GM12873 (cell line): ENCODE results near the gene MS4A4E.

Experiments
- CTCF ChIP-seq: IDR thresholded peaks from 2 replicates; pipeline ENCODE4 v1.5.1; 2012; ENCODE audit warnings: low read depth, mild to moderate bottlenecking, moderate library complexity, low read length, control low read depth; ENCODE audit not compliant: insufficient read depth; ENCODE audit errors: missing control alignments

Gene MS4A4E

GRCh38 chr11:60165538-60165937 lies 77.4 kb downstream of the MS4A4E start:
- TF ChIP-seq CTCF: no peak

GRCh38 chr11:60164550-60165075 lies 78.3 kb downstream of the MS4A4E start:
- no peak for TF ChIP-seq CTCF

DNA sequence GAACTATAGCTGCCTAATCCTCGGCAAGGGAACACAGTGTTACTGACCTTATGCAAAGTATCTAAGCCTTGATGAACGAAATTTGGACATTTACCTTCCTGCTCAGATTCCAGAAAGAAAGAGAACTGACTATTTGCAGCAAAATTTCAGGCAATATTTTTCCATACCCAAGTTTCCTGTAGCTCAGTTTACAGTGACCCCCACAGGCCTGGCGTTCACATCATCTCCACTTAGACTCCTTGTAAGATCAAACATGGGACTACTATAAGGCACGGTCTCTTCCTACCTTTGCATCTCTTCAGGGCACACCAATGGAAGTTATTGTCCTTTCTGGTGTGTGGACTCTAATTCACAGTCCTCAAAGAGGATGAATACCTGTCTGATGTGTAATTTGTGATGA lies 81.2 kb downstream of the MS4A4E start:
- no peak for TF ChIP-seq CTCF

DNA sequence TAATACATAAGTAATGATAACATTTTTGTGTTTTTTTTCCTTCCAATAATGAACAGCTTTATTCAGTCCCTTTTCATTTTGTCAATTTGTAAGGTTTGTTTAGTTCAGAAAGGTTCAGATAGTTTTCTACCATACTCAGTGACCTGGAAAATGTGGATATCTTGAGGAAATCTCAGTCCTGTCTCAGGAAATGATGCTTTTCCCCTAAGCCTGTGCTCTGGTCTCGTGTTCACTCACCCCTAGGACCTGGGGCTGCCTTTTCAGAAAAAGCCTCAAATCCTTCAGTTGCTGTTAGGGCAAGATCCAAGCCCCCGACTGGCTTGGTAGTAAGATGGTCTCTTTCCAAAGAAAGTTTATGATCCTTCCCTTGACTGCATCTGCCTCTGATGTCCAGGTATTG lies 81.8 kb downstream of the MS4A4E start:
- TF ChIP-seq CTCF: no peak

- no peak for TF ChIP-seq CTCF
These were observed 83.1 kb downstream of the MS4A4E start for GRCh38 chr11:60159868-60160267.

DNA sequence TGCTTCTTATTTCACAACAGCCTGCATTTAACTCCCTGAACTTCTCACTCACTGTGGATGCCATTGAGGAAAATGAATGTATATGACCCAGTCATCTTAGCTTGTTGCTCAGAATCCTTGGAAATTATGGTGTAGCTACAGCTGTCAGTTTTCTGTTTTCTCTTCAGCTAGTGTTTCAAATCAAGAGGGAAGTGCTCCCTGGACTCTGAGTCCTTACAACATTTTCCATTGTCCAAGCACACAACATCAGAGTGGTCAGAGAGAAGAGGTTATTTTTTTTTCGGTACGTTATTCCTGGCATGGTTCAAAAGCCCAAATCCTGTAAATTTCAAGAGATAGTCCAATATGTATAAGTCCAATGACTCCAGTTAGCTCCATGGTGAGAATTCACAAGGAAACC lies 83.7 kb downstream of the MS4A4E start:
- TF ChIP-seq CTCF: no peak

GRCh38 chr11:60158636-60159035 lies 84.3 kb downstream of the MS4A4E start:
- TF ChIP-seq CTCF: no peak
